HG02943 (cell line): Measurements from ENCODE around the gene TMEM221.
"Not testable (repeated sequence)": the region's sequence is repeated elsewhere in the genome, so short reads cannot be mapped to it uniquely, and the experiment has no call there.

Source experiments
- ATAC-seq: cut with Tn5 transposase; IDR thresholded peaks from one replicate; pipeline ENCODE4 v1.9.1; 2021; ENCODE audit warnings: mild to moderate bottlenecking, low read depth, moderate library complexity; ENCODE audit not compliant: unreplicated experiment

Gene TMEM221

DNA sequence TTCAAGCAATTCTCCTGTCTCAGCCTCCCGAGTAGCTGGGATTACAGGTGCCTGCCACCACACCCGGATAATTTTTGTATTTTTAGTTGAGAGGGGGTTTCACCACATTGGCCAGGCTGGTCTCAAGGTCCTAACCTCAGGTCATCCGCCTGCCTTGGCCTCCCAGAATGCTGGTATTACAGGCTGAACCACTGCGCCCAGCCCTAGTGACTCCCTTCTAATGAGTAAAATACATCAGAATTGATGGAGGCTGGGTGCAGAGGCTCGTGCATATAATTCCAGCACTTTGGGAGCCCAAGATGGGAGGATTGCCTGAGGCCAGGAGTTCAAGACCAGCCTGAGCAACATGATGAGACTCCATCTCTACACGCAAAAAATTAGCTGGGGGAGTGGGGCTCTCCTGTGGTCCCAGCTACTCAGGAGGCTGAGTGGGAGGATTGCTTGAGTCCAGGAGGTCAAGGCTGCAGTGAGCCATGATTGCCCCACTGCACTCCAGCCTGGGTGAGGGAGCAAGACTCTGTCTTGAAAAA lies 26.6 kb upstream of the TMEM221 start:
- not testable (repeated sequence) for ATAC-seq

GRCh38 chr19:17473041-17473440 lies 24.6 kb upstream of the TMEM221 start:
- no peak for ATAC-seq

DNA sequence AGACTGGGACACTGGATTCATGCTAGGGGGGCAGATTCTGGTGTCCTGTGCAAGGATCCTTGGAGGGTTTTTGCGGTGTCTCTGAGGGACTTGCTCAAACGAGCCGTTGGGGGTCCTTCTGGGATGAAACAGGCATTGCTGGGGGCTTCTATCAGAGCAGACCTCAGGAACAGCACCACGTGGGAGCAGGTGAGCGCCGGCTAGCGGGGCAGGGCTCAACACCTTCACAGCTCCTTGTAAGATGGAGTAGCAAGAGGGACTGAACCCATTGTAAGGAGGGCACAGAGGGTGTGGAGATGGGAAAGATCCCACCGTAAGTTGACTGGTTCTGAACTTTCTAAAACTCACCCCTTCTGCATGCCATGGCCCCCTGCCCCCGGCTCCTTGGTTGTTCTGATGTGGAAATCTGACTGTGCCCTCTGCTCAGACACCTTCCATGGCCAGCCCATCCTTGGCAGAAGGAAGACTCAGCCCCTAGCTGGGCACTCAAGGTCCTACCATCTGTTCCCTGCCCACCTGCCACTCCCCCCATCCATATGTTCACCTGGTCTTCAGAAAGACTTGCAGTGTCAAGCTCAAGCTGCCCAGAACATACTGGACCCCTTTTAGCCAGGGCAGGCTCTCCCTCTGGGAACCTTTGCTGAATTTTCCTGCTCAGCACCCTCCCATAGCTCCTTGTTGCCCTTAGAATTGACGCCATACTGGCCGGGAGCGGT lies 23.1 kb upstream of the TMEM221 start:
- ATAC-seq = no peak

DNA sequence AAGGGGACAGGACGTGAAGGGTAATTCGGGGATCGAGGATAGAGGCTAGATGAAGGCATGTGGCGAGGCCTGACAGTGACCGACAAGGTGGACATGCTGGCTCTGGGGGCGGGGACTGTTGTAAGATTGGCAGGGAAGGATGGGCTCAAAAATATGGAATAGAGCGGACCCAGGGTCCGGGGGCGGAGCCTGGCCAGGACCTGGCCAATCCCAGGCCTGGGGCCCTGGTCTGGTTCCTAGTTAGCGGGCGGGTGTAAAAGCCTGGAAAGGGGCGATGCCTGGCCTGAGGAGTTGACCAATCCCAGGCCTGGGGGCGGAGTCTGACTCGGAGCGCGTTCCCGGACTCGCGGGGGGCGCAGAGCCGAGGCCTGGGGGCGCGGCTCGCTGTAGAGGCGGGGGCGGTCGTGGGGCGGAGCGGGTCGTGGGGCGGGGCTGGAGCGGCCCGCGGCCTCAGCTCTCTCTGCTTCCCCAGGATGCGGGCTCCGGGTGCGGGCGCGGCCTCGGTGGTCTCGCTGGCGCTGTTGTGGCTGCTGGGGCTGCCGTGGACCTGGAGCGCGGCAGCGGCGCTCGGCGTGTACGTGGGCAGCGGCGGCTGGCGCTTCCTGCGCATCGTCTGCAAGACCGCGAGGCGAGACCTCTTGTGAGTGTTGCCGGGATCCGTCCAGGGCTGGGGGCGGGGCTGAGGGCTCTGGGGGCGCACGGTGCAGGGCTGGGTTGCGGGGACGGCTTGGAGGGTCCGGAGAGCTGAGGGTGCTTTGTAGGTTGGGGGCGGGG lies 21.8 kb upstream of the TMEM221 start, which contains the start of gene SLC27A1:
TSS of gene SLC27A1 (plus strand) at position 457 of the 774 bp plus-strand sequence. CDS start at position 474, 17 bp downstream.
- peak; percentile 63 for ATAC-seq

DNA sequence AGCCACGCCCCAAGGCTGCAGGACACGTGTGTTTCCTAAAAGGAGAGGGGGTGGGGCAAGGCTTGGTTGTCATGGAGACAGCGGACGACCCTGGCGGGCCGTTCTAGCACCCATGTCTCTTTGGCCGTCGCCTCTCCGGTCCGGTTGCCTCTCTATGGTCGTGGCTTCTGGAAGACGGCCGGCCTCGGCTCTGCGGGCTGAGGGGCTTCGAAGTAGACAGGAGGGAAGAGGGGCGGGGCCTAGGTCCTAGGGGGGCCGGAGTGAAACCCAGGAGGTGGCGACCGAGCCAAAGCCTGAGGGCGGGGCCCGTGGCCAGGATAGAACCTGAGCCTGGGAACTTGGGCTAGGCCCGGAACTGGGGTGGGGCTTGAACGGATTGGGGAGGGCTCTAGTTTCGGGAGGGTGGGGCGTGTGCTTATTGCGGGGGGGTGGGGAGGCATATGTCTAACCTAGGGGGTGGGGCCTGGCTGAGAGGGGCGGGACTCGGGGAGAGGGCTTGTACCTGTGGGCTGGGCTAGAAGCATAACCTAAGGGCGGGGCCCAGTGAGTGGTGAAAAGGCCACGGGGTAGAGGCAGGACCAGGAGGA lies 21.1 kb upstream of the TMEM221 start:
- ATAC-seq = peak; percentile 55

- ATAC-seq = no peak
These were observed 20.6 kb upstream of the TMEM221 start for GRCh38 chr19:17469092-17469480.

DNA sequence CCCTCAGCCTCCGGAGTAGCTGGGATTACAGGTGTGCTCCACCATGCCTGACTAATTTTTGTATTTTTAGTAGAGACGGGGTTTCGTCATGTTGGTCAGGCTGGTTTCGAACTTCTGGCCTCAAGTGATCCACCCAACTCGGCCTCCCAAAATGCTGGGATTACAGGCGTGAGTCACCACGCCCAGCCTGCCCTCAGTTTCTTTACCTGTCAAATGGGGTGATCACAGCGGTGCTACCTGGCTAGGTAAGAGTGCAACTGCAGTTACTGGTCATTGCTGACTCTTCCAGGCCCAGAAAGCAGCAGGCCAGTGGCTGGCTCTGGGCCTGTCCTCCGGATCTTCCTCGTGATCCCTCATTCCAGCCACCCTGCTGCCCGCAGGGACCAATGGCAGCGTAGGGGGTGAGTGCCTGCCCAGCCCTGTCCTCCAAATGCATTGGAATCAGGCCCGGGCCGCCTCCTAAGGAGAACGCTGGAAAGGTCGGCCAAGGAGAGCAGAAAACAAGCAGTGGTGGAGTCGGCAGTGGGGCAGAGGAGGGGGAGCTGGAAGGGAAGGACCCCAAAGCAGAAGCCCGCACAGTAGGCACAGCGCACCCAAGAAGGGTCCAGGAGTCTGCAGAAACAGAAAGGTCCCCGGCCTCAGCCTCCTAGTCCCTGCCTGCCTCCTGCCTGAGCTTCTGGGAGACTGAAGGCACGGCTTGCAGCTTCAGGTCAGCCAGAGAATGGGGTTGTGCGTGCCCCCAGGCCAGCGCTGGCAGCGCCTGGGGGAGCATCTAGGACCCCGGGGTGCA lies 20.0 kb upstream of the TMEM221 start:
- ATAC-seq = no peak

GRCh38 chr19:17467471-17468301 lies 19.2 kb upstream of the TMEM221 start:
- no peak for ATAC-seq

- no peak for ATAC-seq
These were observed 18.0 kb upstream of the TMEM221 start for GRCh38 chr19:17466487-17466850.

DNA sequence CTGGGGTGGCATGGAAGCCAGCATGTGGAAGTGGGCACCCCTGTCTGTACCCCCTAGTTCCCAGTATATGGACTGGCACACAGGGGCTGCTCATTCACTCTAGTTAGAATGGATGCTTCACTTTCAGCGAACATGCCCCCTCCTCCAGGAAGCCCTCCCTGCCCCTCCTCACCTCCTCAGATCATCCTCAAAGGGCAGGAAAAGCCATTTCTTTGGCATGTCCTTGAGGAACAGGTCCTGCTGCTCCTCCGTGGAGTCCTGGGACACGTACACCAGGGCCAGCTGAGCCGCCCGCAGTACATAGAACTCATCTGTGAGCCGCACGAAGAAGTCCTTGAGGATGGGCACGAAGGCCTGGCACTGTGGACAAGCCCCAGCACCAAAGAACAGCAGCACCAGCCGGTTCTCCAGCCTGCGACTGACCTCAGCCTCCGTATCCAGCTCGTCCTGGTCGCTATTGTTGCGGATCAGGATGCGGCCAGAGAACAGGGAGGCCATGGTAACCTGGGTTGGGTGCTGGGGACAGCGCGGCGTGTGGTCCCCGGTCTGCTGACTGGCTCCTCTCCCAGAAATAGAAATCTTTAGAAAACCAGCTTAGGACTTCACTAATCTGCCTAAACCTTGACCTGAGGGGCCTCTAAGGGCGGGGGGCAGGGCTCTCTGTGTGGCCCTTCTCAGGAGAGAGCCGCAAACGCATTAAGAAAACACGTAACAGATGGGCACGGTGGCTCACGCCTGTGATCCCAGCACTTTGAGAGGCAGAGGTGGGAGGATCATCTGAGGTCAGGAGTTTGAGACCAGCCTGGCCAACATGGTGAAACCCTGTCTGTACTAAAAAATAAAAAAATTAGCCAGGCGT lies 12.1 kb upstream of the TMEM221 start, which contains the start of gene NXNL1:
TSS of gene NXNL1 (minus strand) at position 555 of the 859 bp plus-strand sequence. CDS start at position 498, 57 bp downstream.
- no peak for ATAC-seq

- no peak for ATAC-seq
These were observed 10.5 kb upstream of the TMEM221 start for GRCh38 chr19:17458970-17459369.

DNA sequence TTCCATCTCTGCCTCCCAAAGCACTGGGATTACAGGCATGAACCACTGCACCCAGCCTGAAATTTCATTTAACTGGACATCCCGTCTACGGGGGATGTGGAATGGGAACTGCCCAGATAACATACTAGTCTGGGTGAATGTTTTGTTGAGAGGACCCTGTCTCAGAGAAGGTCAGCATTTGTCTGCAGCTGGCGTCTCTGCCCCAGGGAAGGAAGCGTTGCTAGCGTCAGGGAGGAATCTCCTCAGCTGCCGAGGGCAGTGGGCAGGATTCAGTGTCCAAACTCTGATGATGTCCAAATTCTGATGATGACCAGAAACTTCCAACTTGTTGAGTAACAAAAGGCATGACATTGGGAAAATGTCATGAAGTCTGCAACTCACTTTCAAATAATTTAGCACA lies 9.1 kb upstream of the TMEM221 start:
- no peak for ATAC-seq

GRCh38 chr19:17456127-17456526 lies 7.7 kb upstream of the TMEM221 start:
- no peak for ATAC-seq

DNA sequence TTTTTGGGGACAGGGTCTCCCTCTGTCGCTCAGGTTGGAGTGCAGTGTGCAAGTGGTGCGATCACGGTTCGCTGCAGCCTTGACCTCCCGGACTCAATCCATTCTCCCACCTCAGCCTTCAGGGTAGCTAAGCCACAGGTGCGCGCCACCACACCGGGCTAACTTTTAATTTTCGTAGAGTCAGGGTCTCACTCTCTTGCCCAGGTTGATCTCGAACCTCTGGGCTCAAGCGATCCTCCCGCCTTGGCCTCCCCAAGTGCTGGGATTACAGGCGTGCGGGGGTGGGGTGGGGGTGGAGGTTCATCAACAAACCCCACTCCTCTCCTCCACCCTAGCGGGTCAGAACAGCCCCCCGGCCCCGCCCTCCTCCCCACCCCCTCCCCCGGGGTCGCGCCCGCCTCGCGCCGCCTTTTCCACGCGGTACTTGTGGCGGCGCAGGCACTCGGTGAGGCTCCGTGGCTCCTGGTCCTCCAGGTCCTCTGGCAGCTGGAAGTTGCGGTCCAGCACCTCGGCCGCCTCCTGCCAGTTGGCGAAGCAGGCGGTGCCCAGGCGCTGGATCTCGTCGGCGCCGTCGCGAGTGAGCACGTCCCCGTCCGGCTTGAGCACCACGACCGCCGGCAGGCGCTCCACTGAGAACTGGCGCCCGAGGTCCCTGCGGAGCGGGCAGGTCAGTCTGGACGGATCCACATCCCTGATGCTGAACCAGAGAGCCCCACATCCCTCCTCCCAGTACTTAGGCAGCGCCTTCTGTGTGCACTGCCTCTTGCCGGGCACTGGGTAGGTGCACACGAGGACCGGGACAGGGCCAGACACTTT lies 7.0 kb upstream of the TMEM221 start:
- ATAC-seq = no peak

DNA sequence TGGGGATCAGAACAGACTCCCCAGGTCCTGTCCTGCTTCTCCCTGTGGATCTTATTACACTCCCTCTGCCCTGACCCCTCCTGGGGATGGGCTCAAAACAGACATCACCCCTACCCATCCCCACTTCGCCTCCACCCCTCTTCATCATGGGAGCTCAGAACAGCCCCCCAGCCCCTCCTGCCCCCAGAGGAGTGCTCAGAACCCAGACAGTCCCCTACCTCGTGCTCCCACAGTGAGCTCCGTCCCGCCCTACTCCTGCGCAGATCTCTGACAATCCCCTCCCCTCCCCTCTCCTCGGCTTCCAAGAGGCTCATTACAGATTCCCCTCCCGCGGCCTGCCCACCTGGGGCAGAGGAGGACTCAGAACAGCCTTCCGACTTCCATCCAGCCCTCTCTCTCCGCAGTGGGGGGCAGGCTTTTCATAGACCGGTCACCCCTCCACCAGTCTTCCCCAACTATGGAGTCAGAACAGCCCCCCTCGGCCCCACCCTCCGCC lies 6.2 kb upstream of the TMEM221 start:
- no peak for ATAC-seq

GRCh38 chr19:17451820-17452219 lies 3.4 kb upstream of the TMEM221 start:
- ATAC-seq = no peak

DNA sequence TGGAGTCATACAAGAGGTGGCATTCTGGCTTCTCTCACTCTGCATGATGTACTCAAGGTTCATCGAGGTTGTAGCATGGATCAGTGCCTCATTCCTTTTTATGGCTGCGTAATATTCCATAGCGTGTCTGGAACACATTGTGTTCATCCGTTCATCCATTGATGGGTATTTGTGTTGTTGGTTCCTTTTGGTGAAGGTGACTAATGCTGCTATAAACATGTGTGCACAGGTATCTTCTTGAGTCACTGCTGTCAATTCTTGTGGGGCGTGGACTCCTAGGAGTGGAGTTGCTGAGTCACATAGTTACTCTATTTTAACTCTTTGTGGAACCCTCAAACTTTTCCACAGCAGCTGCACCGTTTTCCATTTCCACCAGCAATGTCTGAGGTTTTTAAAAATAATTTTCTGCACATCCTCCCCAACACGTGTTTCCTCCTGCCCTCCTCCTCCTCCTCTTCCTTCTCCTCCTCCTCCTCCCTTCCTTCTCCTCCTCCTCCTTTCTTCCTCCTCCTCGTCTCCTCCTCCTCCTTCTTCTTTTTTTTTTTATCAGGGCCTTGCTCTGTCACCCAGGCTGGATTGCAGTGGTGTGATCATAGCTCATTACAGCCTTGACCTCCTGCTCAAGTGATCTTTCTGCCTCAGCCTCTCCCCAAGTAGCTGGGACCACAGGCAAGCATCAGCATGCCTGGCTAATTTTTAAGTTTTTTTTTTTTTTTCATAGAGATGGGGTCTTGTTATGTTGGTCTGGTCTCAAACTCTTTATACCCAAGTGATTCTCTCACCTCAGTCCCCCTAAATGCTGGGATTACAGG lies 2.0 kb upstream of the TMEM221 start:
- no peak for ATAC-seq
